IMR-90 (cell line): ENCODE results near the gene RB1. TPM values are rescaled to one million over a fixed set of nuclear protein-coding genes. Genes with fewer than 3 reads are reported as not detected.

Source experiments
- ATAC-seq: fragments of 200-7000 bp; cut with Tn5 transposase; 2 replicates; pipeline ENCODE4 v1.9.1; 2020; ENCODE audit warnings: low read depth, mild to moderate bottlenecking, moderate library complexity
- BruUV-seq: library from RNA; stranded (reverse); fragments of 400-500 nt; replicated peaks from 2 replicates; lab custom pipeline; 2021; lab: Mats Ljungman, UMichigan
- CTCF ChIA-PET: fragments of 300-600 bp; formaldehyde crosslinking; extraction: SDS; loops from one replicate; lab custom pipeline; 2021; ENCODE audit warnings: antibody characterized with exemption; lab: Yijun Ruan, JAX
- POLR2A ChIA-PET: fragments of 300-600 bp; sonication (Branson Sonifier 250); formaldehyde crosslinking; loops from one replicate; lab custom pipeline; 2022; ENCODE audit warnings: antibody characterized with exemption; ENCODE audit not compliant: unreplicated experiment; lab: Charles Lee
- DNase-seq: peaks from one replicate; pipeline ENCODE4 v3.0.0; 2013
- H2AFZ ChIP-seq: replicated peaks from 2 replicates; pipeline ENCODE3; 2013; ENCODE audit warnings: low read length, mild to moderate bottlenecking; ENCODE audit not compliant: poor library complexity
- H2AK5ac ChIP-seq: 2 replicates; pipeline ENCODE4 v1.6.1; 2013; ENCODE audit warnings: low read depth, low read length, inconsistent platforms
- H2AK9ac ChIP-seq: replicated peaks from 2 replicates; pipeline ENCODE3; 2013; ENCODE audit warnings: mild to moderate bottlenecking, low read depth, low read length, moderate library complexity; ENCODE audit not compliant: poor library complexity
- H2BK120ac ChIP-seq: 2 replicates; pipeline ENCODE4 v1.6.1; 2013; ENCODE audit warnings: low read depth, low read length, inconsistent platforms
- H2BK15ac ChIP-seq: 3 replicates; pipeline ENCODE4 v1.6.1; 2013; ENCODE audit warnings: low read depth, low read length, inconsistent platforms
- H2BK20ac ChIP-seq: 2 replicates; pipeline ENCODE4 v1.6.1; 2013; ENCODE audit warnings: low read depth, mild to moderate bottlenecking, inconsistent platforms, low read length, moderate library complexity
- H2BK5ac ChIP-seq: 2 replicates; pipeline ENCODE4 v1.6.1; 2013; ENCODE audit warnings: mild to moderate bottlenecking, low read depth, low read length, inconsistent platforms; ENCODE audit not compliant: poor library complexity, severe bottlenecking
- H3K14ac ChIP-seq: replicated peaks from 2 replicates; pipeline ENCODE4 v1.6.1; 2013; ENCODE audit warnings: low read depth, low read length, inconsistent platforms
- H3K18ac ChIP-seq: 2 replicates; pipeline ENCODE4 v1.6.1; 2013; ENCODE audit warnings: low read depth, low read length, control low read depth
- H3K23ac ChIP-seq: 2 replicates; pipeline ENCODE4 v1.6.1; 2013; ENCODE audit warnings: low read depth, low read length, inconsistent platforms
- H3K27ac ChIP-seq: 2 replicates; pipeline ENCODE4 v1.5.1; 2013; ENCODE audit warnings: mild to moderate bottlenecking, control low read depth, low read length; ENCODE audit not compliant: insufficient read depth
- H3K27me3 ChIP-seq: 2 replicates; pipeline ENCODE4 v1.6.1; 2013; ENCODE audit warnings: low read length; ENCODE audit not compliant: control insufficient read depth, insufficient read depth
- H3K36me3 ChIP-seq: 2 replicates; pipeline ENCODE4 v1.6.1; 2013; ENCODE audit warnings: low read length, mixed read lengths; ENCODE audit not compliant: control insufficient read depth, insufficient read depth
- H3K4ac ChIP-seq: 2 replicates; pipeline ENCODE4 v1.6.1; 2013; ENCODE audit warnings: low read depth, low read length, inconsistent platforms
- H3K4me1 ChIP-seq: 2 replicates; pipeline ENCODE4 v1.6.1; 2013; ENCODE audit warnings: low read length, mixed read lengths; ENCODE audit not compliant: control insufficient read depth, insufficient read depth
- H3K4me2 ChIP-seq: 2 replicates; pipeline ENCODE4 v1.6.1; 2013; ENCODE audit warnings: low read depth, mild to moderate bottlenecking, control low read depth, low read length, moderate library complexity
- H3K4me3 ChIP-seq: 2 replicates; pipeline ENCODE4 v1.5.1; 2013; ENCODE audit warnings: low read depth, mild to moderate bottlenecking, control low read depth, low read length, moderate library complexity; ENCODE audit not compliant: insufficient read depth
- H3K56ac ChIP-seq: 2 replicates; pipeline ENCODE4 v1.6.1; 2013; ENCODE audit warnings: low read length, inconsistent platforms; ENCODE audit not compliant: insufficient read depth; ENCODE audit errors: extremely low read depth
- H3K79me1 ChIP-seq, 2 experiments: 2 replicates each; pipeline ENCODE4 v1.6.1; 2013; ENCODE audit warnings: low read length in 2 of 2, inconsistent platforms in 1 of 2, low read depth in 1 of 2
- H3K9ac ChIP-seq: 2 replicates; pipeline ENCODE4 v1.6.1; 2013; ENCODE audit warnings: low read depth, low read length, control low read depth
- H3K9me1 ChIP-seq: 2 replicates; pipeline ENCODE4 v1.6.1; 2013; ENCODE audit warnings: low read length, inconsistent platforms; ENCODE audit not compliant: insufficient read depth
- H3K9me3 ChIP-seq: 2 replicates; pipeline ENCODE4 v1.6.1; 2013; ENCODE audit warnings: low read length; ENCODE audit not compliant: control insufficient read depth, insufficient read depth
- H4K20me1 ChIP-seq: 2 replicates; pipeline ENCODE4 v1.6.1; 2013; ENCODE audit warnings: low read length, inconsistent platforms; ENCODE audit not compliant: insufficient read depth
- H4K5ac ChIP-seq: 2 replicates; pipeline ENCODE4 v1.6.1; 2013; ENCODE audit warnings: mild to moderate bottlenecking, low read depth, low read length, control low read depth
- H4K8ac ChIP-seq, 2 experiments: 2 replicates each; pipeline ENCODE4 v1.6.1; 2013; ENCODE audit warnings: low read depth in 2 of 2, low read length in 2 of 2, control low read depth in 1 of 2, inconsistent platforms in 1 of 2
- H4K91ac ChIP-seq: 2 replicates; pipeline ENCODE4 v1.6.1; 2013; ENCODE audit warnings: low read depth, low read length, inconsistent platforms; ENCODE audit not compliant: insufficient read depth
- CHD1 ChIP-seq: IDR thresholded peaks from 2 replicates; pipeline ENCODE4 v1.6.1; 2012; ENCODE audit warnings: low read depth, low read length, improper control_type of control experiment
- WGBS, 2 experiments: methylation state at CpG; one replicate each; pipeline versions ENCODE4 v1.1.5 to v1.1.7; 2013; ENCODE audit warnings: missing lambda C conversion rate in 2 of 2; ENCODE audit not compliant: insufficient read length in 1 of 2; ENCODE audit errors: extremely low coverage in 2 of 2; 5-methylcytosine and 5-hydroxymethylcytosine counted together
- dilution Hi-C: fragments of 300-500 bp; cut with HindIII; formaldehyde crosslinking; loops from one replicate; pipeline ENCODE4 v1.14.3; 2018; ENCODE audit warnings: low sequenced_read_pairs; ENCODE audit not compliant: unreplicated experiment
- in situ Hi-C: fragments of 300-500 bp; cut with MboI; formaldehyde crosslinking; loops from 3 replicates; pipeline ENCODE4 v1.14.3; 2019; ENCODE audit warnings: low sequenced_read_pairs, inconsistent platforms, mixed read lengths
- intact Hi-C: fragments of 100-400 bp; cut with micrococcal nuclease; formaldehyde crosslinking; loops from 2 replicates; pipeline ENCODE4 v1.10.0; 2022
- polyA plus RNA-seq, 3 experiments: library from polyadenylated mRNA; depleted of rRNA; stranded (reverse); fragments of >200 nt; gene quantifications; 2 replicates each; pipeline ENCODE4 v1.2.3, GENCODE V29; 2012; ENCODE audit warnings: low replicate concordance in 1 of 3
- total RNA-seq: library from RNA; depleted of rRNA; stranded (reverse); fragments of >200 nt; gene quantifications from 2 replicates; pipeline ENCODE4 v1.2.3, GENCODE V29; 2012

Gene RB1
- total and polyA plus RNA-seq, 2 of the 4 experiments (the other 2 are of a cell fraction): 11.4 to 15.4 TPM

GRCh38 chr13:48494874-48495273 is 191.3 kb downstream of the RB1 start:
- WGBS, 2 experiments: no CpG with 5 or more reads among the region's 1 CpG
- POLR2A ChIA-PET: no interaction called here

More at GRCh38 chr13:48494874-48495273, 191.3 kb downstream of the RB1 start:
- Histone ChIP-seq H3K4me3 (no peak overlapping the region), H3K9ac (no peak overlapping the region), H4K20me1 (no peaks in the 10 kb centered on the region), H4K91ac (no peak overlapping the region), H4K5ac (no peak overlapping the region), H2AK9ac (no peak overlapping the region), H3K79me1 (no peaks in the 10 kb centered on the region), H3K9me1 (peaks cover 4% of the 10 kb centered on the region; the same call in 1 of the 2 replicates), H3K4me2 (no peak overlapping the region), H3K14ac (no peak overlapping the region), H2BK120ac (no peak overlapping the region), H3K18ac (no peak overlapping the region), H3K4me1 (peaks cover 4% of the 10 kb centered on the region; the same call in 1 of the 2 replicates), H4K8ac (no peak overlapping the region), H3K4ac (no peak overlapping the region), H3K27ac (no peak overlapping the region), H2BK5ac (no peak overlapping the region), H2BK20ac (no peak overlapping the region), H3K23ac (no peak overlapping the region), H2AK5ac (no peak overlapping the region), H3K56ac (no peak overlapping the region), H2BK15ac (no peak overlapping the region), H3K36me3 (no peaks in the 10 kb centered on the region), H3K27me3 (no peaks in the 10 kb centered on the region), H3K9me3 (no peaks in the 10 kb centered on the region), H2AFZ (no peak overlapping the region)
- CTCF ChIA-PET: interaction anchor here (0.8 kb wide), 2 partner anchors 11 to 85 kb away, joined by 3 to 5 read pairs; no protein-coding TSS in a partner anchor
- no peak for DNase-seq
- dilution Hi-C loops: no loop called here
- intact Hi-C loops: no loop called here
- no TSS peak for BruUV-seq
- ATAC-seq: no peak
- in situ Hi-C loops: no loop called here
- TF ChIP-seq CHD1: no peak
